Osteoblast (primary cell): Measurements from ENCODE around the gene BRPF3. TPM values are rescaled to one million over a fixed set of nuclear protein-coding genes. Genes with fewer than 3 reads are reported as not detected.

ENCODE experiments used
- DNase-seq: peaks from one replicate; pipeline ENCODE4 v3.0.0; 2011; ENCODE audit warnings: low spot score, mixed read lengths; ENCODE audit not compliant: insufficient read length; ENCODE audit errors: missing footprints
- H2AFZ ChIP-seq: 2 replicates; pipeline ENCODE4 v1.6.0; 2011; ENCODE audit warnings: mild to moderate bottlenecking, low read length
- H3K27ac ChIP-seq: 2 replicates; pipeline ENCODE4 v1.5.1; 2011; ENCODE audit warnings: mild to moderate bottlenecking, low read depth, low read length, moderate library complexity
- H3K27me3 ChIP-seq: 2 replicates; pipeline ENCODE4 v1.6.0; 2012; ENCODE audit warnings: mild to moderate bottlenecking, control low read depth, inconsistent platforms, low read length, moderate library complexity; ENCODE audit not compliant: insufficient read depth
- H3K36me3 ChIP-seq: 2 replicates; pipeline ENCODE4 v1.5.1; 2011; ENCODE audit warnings: mild to moderate bottlenecking, low read length, control low read depth, moderate library complexity; ENCODE audit not compliant: insufficient read depth
- H3K4me1 ChIP-seq: 2 replicates; pipeline ENCODE4 v1.5.1; 2011; ENCODE audit warnings: mild to moderate bottlenecking, low read length, control low read depth, moderate library complexity; ENCODE audit not compliant: insufficient read depth
- H3K4me2 ChIP-seq: 2 replicates; pipeline ENCODE4 v1.6.0; 2011; ENCODE audit warnings: mild to moderate bottlenecking, low read length; ENCODE audit not compliant: insufficient read depth
- H3K4me3 ChIP-seq: fragments of 200-600 bp; sonication (generic); 3 replicates; pipeline ENCODE4 v1.5.1; 2012; ENCODE audit warnings: mild to moderate bottlenecking, low read length, inconsistent platforms; ENCODE audit not compliant: insufficient read depth
- H3K79me2 ChIP-seq: 2 replicates; pipeline ENCODE4 v1.6.0; 2012; ENCODE audit warnings: mild to moderate bottlenecking, low read length, control low read depth, inconsistent platforms; ENCODE audit not compliant: insufficient read depth
- H3K9me3 ChIP-seq: 2 replicates; pipeline ENCODE4 v1.5.1; 2011; ENCODE audit warnings: low read depth, low read length, control low read depth
- H4K20me1 ChIP-seq: 2 replicates; pipeline ENCODE4 v1.6.0; 2012; ENCODE audit warnings: mild to moderate bottlenecking, low read length, control low read depth; ENCODE audit not compliant: insufficient read depth
- CTCF ChIP-seq: IDR thresholded peaks from 2 replicates; pipeline ENCODE4 v1.5.1; 2011; ENCODE audit warnings: mild to moderate bottlenecking, low read depth, low read length, moderate library complexity; ENCODE audit errors: extremely low read depth
- total RNA-seq: library from RNA; depleted of rRNA; stranded (reverse); fragments of >200 nt; gene quantifications from 2 replicates; pipeline ENCODE4 v1.2.3, GENCODE V29; 2012

The BRPF3 gene
- total RNA-seq, 1 donor, result 18.8 TPM

DNA sequence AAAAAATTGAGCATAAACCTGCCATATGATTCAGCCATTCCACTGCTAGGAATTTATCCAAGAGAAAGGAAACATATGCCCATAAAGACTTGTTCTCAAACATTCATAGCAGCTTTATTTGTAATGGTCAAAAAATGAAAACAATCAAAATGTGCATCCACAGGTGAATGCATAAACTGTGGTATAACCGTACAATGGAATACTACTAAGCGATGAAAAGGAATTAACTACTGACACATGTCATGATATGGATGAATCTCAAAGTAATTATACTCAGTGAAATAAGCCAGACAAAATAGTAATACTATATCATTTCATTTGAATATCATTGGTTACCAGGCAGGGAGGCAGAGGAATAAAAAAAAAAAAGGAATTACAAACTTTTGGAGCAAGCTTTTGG is 25.8 kb upstream of the BRPF3 start:
- no peaks in the 10 kb centered on the region for H3K9me3 ChIP-seq
- no peak overlapping the region for H3K27ac ChIP-seq
- no peaks in the 10 kb centered on the region for H3K36me3 ChIP-seq
- H3K4me1 ChIP-seq, result no peaks in the 10 kb centered on the region
- DNase-seq, result no peak
- H3K27me3 ChIP-seq, result no peaks in the 10 kb centered on the region
- no peak overlapping the region for H2AFZ ChIP-seq
- no peaks in the 10 kb centered on the region for H4K20me1 ChIP-seq
- no peaks in the 10 kb centered on the region for H3K79me2 ChIP-seq
- no peak for TF ChIP-seq CTCF
- no peak overlapping the region for H3K4me2 ChIP-seq
- no peak overlapping the region for H3K4me3 ChIP-seq

DNA sequence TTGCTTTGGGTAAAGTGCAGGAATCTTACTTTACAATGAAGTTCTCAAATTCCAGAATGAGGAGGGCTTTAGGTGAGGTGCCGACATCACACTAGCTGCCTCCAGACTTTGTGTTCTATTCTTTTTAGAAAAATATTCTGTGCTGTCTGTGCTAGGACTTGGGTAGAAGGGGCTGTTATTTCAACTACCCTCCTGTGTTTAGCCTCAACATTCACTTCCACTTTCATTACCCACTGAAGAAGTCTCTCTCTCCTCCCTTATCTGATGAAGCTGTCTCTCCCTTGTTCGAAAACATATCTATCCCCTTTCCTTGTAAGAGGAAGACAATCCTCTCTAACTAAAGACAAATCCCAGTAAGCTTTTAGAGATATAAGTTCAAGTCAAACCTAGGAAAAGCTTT is 25.0 kb upstream of the BRPF3 start:
- no peak for TF ChIP-seq CTCF
- H3K4me3 ChIP-seq, result no peak overlapping the region

DNA sequence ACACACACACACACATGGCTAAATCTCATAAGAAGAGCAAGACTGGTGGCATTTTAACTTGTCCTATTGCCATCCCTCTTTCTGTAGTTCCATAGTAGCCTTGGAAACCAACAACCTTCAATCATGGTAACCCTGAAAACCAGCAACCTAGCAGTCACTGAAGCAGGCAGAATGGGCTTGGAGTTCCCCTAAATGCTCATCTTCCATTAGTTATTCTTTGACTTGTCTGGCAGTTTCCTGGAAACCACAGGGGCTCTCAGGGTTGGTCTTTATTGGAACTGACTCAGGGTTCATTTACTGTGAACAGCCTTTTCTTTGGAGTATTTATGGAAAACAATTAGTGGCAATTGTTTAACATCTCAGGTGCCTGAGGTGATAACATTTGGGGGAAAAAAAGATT is 19.4 kb upstream of the BRPF3 start:
- no peaks in the 10 kb centered on the region for H3K36me3 ChIP-seq
- H3K79me2 ChIP-seq, result no peaks in the 10 kb centered on the region
- H3K9me3 ChIP-seq, result no peaks in the 10 kb centered on the region
- H3K4me3 ChIP-seq, result no peak overlapping the region
- no peaks in the 10 kb centered on the region for H3K27me3 ChIP-seq
- H3K27ac ChIP-seq, result no peak overlapping the region
- TF ChIP-seq CTCF, result no peak
- no peaks in the 10 kb centered on the region for H4K20me1 ChIP-seq
- DNase-seq, result no peak
- H3K4me2 ChIP-seq, result no peak overlapping the region
- no peak overlapping the region for H2AFZ ChIP-seq
- no peaks in the 10 kb centered on the region for H3K4me1 ChIP-seq

More for the DNA sequence above, 25.0 kb upstream of the BRPF3 start:
- H3K4me1 ChIP-seq, result no peaks in the 10 kb centered on the region
- no peaks in the 10 kb centered on the region for H3K9me3 ChIP-seq
- H2AFZ ChIP-seq, result no peak overlapping the region
- H3K4me2 ChIP-seq, result no peak overlapping the region
- no peaks in the 10 kb centered on the region for H3K27me3 ChIP-seq
- no peaks in the 10 kb centered on the region for H3K36me3 ChIP-seq
- H4K20me1 ChIP-seq, result no peaks in the 10 kb centered on the region
- H3K79me2 ChIP-seq, result no peaks in the 10 kb centered on the region
- DNase-seq, result no peak
- no peak overlapping the region for H3K27ac ChIP-seq

- Histone ChIP-seq H2AFZ (no peak overlapping the region), H3K4me3 (no peak overlapping the region), H3K27ac (no peak overlapping the region), H3K79me2 (no peaks in the 10 kb centered on the region), H3K9me3 (no peaks in the 10 kb centered on the region), H3K36me3 (no peaks in the 10 kb centered on the region), H3K27me3 (no peaks in the 10 kb centered on the region), H4K20me1 (no peaks in the 10 kb centered on the region), H3K4me1 (no peaks in the 10 kb centered on the region), H3K4me2 (no peak overlapping the region)
- DNase-seq, result no peak
- TF ChIP-seq CTCF, result no peak
Observed at GRCh38 chr6:36178544-36178943, 18.0 kb upstream of the BRPF3 start.
